ENCODE measurements around the gene KIF26B.

The KIF26B gene

GRCh38 chr1:245544236-245544635 lies 389.5 kb downstream of the KIF26B start:
- no peaks in the 10 kb centered on the region for H3K79me2 ChIP-seq (ENCODE audit: insufficient read depth, low read length)
- H4K20me1 ChIP-seq (ENCODE audit: insufficient read depth, low read length), result no peaks in the 10 kb centered on the region
- H3F3A ChIP-seq (ENCODE audit: insufficient read depth, low read length), result no peaks in the 10 kb centered on the region
- no peaks in the 10 kb centered on the region for H3K36me3 ChIP-seq (ENCODE audit: insufficient read depth, low read length)
- H3K9me3 ChIP-seq (ENCODE audit: low read length), result no peaks in the 10 kb centered on the region
- no peak overlapping the region for H3K4me2 ChIP-seq (ENCODE audit: low read length)
- H3K27me3 ChIP-seq (ENCODE audit: insufficient read depth, low read length), result no peaks in the 10 kb centered on the region
- no peak overlapping the region for H3K9ac ChIP-seq (ENCODE audit: low read length)
- H3K9me2 ChIP-seq (ENCODE audit: low read depth, low read length), result no peaks in the 10 kb centered on the region
- no peak for TF ChIP-seq CTCF (IDR thresholded peaks at IDR 0.05; ENCODE audit: low read length)
- no peak for TF ChIP-seq EZH2 (IDR thresholded peaks at IDR 0.05; ENCODE audit: borderline replicate concordance, low read length)
- no peaks in the 10 kb centered on the region for H3K4me1 ChIP-seq (ENCODE audit: insufficient read depth, low read length, severe bottlenecking)
- H3K4me3 ChIP-seq (ENCODE audit: low read depth, low read length, poor library complexity, severe bottlenecking), result no peak overlapping the region
- H2AFZ ChIP-seq (ENCODE audit: low read length), result no peak overlapping the region
- H3K27ac ChIP-seq (ENCODE audit: low read depth, low read length, poor library complexity, severe bottlenecking), result no peak overlapping the region

- Histone ChIP-seq H3K9me2 (ENCODE audit: low read depth, low read length) (no peaks in the 10 kb centered on the region), H2AFZ (ENCODE audit: low read length) (no peak overlapping the region), H3K27me3 (ENCODE audit: insufficient read depth, low read length) (no peaks in the 10 kb centered on the region), H3K4me3 (ENCODE audit: low read depth, low read length, poor library complexity, severe bottlenecking) (no peak overlapping the region), H3K79me2 (ENCODE audit: insufficient read depth, low read length) (no peaks in the 10 kb centered on the region), H3K9ac (ENCODE audit: low read length) (no peak overlapping the region), H3K27ac (ENCODE audit: low read depth, low read length, poor library complexity, severe bottlenecking) (no peak overlapping the region), H3K4me1 (ENCODE audit: insufficient read depth, low read length, severe bottlenecking) (no peaks in the 10 kb centered on the region), H3K9me3 (ENCODE audit: low read length) (no peaks in the 10 kb centered on the region), H3F3A (ENCODE audit: insufficient read depth, low read length) (no peaks in the 10 kb centered on the region), H3K36me3 (ENCODE audit: insufficient read depth, low read length) (no peaks in the 10 kb centered on the region), H4K20me1 (ENCODE audit: insufficient read depth, low read length) (no peaks in the 10 kb centered on the region), H3K4me2 (ENCODE audit: low read length) (no peak overlapping the region)
- TF ChIP-seq CTCF (IDR thresholded peaks at IDR 0.05; ENCODE audit: low read length) (no peak), EZH2 (IDR thresholded peaks at IDR 0.05; ENCODE audit: borderline replicate concordance, low read length) (no peak)
These were observed 392.1 kb downstream of the KIF26B start for GRCh38 chr1:245546875-245547274.

GRCh38 chr1:245549996-245550719 lies 395.4 kb downstream of the KIF26B start:
- no peaks in the 10 kb centered on the region; the same call in 1 of the 2 replicates for H3K27me3 ChIP-seq (ENCODE audit: insufficient read depth, low read length)

More at GRCh38 chr1:245549996-245550719, 395.4 kb downstream of the KIF26B start:
- no peaks in the 10 kb centered on the region for H3K9me2 ChIP-seq (ENCODE audit: low read depth, low read length)
- H3K4me3 ChIP-seq (ENCODE audit: low read depth, low read length, poor library complexity, severe bottlenecking), result no peak overlapping the region
- H4K20me1 ChIP-seq (ENCODE audit: insufficient read depth, low read length), result no peaks in the 10 kb centered on the region
- no peak overlapping the region for H2AFZ ChIP-seq (ENCODE audit: low read length)
- H3K9ac ChIP-seq (ENCODE audit: low read length), result no peak overlapping the region
- H3K4me2 ChIP-seq (ENCODE audit: low read length), result no peak overlapping the region
- no peaks in the 10 kb centered on the region for H3F3A ChIP-seq (ENCODE audit: insufficient read depth, low read length)
- H3K4me1 ChIP-seq (ENCODE audit: insufficient read depth, low read length, severe bottlenecking), result no peaks in the 10 kb centered on the region
- no peaks in the 10 kb centered on the region for H3K9me3 ChIP-seq (ENCODE audit: low read length)
- H3K36me3 ChIP-seq (ENCODE audit: insufficient read depth, low read length), result no peaks in the 10 kb centered on the region
- H3K79me2 ChIP-seq (ENCODE audit: insufficient read depth, low read length), result no peaks in the 10 kb centered on the region
- H3K27ac ChIP-seq (ENCODE audit: low read depth, low read length, poor library complexity, severe bottlenecking), result no peak overlapping the region
- TF ChIP-seq CTCF (IDR thresholded peaks at IDR 0.05; ENCODE audit: low read length) (no peak), EZH2 (IDR thresholded peaks at IDR 0.05; ENCODE audit: borderline replicate concordance, low read length) (no peak)
